Brain microvascular endothelial cell (primary cell): ENCODE results near the gene EXT2.
A peak's percentile ranks its signal among the peaks of the same experiment; 100 is the strongest.

Experiments
- DNase-seq: peaks from one replicate; pipeline ENCODE4 v3.0.0-alpha.2; 2020
- H3K27ac ChIP-seq: fragments of 250-450 bp; sonication (Bioruptor Pico); 2 replicates; pipeline ENCODE4 v1.5.1; 2020; ENCODE audit warnings: mild to moderate bottlenecking, moderate library complexity
- H3K27me3 ChIP-seq: fragments of 250-450 bp; sonication (Bioruptor Pico); replicated peaks from 2 replicates; pipeline ENCODE4 v1.5.1; 2020; ENCODE audit warnings: mild to moderate bottlenecking
- H3K36me3 ChIP-seq: fragments of 250-450 bp; sonication (Bioruptor Pico); replicated peaks from 2 replicates; pipeline ENCODE4 v1.5.1; 2020; ENCODE audit warnings: mild to moderate bottlenecking
- H3K4me3 ChIP-seq: 2 replicates; pipeline ENCODE4 v1.5.1; 2011; ENCODE audit warnings: low read depth, mild to moderate bottlenecking, control low read depth, low read length, moderate library complexity
- in situ Hi-C: cut with HindIII; loops from 2 replicates; pipeline ENCODE4 v1.10.0; 2017; ENCODE audit warnings: low sequenced_read_pairs, low pct_ligation_motif_present
- TF ChIP-seq, protein P1 (sequence below): IDR thresholded peaks from 2 replicates; pipeline ENCODE4 v1.5.1; 2011; ENCODE audit warnings: low read depth, mild to moderate bottlenecking, moderate library complexity, low read length, control low read depth, inconsistent platforms; ENCODE audit errors: missing control alignments

Gene EXT2

DNA sequence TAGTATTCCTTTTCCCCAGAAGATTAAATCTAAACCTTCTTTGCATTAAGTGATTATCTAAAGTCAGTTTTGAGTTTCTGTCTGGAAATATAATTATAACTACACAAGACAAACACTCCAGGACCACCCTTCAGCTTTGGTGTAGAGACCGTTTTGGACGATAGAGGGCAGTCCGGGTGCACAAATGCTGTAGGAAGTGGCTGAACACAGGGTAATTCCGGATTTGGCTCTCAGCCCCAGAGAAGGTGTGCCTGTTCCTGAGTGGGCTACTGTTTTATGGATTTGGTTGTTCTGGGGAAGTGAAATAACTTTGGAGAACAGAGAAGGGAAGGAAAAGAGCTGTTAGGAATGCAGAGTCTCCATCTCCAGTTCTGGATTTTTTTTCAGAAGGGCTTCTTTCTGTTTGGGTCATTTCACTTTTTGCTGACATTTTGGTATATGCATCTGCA, 14.8 kb downstream of the EXT2 start:
- no peaks in the 10 kb centered on the region for H3K27me3 ChIP-seq
- no peak overlapping the region for H3K27ac ChIP-seq
- peaks cover 10% of the 10 kb centered on the region for H3K36me3 ChIP-seq
- in situ Hi-C loops = loop anchor here (25.0 kb wide), 2 partner anchors 202 to 427 kb away; partner anchors contain the start of gene ALX4
- peak; percentile 53 for DNase-seq
- H3K4me3 ChIP-seq = no peak overlapping the region
- TF ChIP-seq, protein P1, sequence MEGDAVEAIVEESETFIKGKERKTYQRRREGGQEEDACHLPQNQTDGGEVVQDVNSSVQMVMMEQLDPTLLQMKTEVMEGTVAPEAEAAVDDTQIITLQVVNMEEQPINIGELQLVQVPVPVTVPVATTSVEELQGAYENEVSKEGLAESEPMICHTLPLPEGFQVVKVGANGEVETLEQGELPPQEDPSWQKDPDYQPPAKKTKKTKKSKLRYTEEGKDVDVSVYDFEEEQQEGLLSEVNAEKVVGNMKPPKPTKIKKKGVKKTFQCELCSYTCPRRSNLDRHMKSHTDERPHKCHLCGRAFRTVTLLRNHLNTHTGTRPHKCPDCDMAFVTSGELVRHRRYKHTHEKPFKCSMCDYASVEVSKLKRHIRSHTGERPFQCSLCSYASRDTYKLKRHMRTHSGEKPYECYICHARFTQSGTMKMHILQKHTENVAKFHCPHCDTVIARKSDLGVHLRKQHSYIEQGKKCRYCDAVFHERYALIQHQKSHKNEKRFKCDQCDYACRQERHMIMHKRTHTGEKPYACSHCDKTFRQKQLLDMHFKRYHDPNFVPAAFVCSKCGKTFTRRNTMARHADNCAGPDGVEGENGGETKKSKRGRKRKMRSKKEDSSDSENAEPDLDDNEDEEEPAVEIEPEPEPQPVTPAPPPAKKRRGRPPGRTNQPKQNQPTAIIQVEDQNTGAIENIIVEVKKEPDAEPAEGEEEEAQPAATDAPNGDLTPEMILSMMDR = peak; percentile 93

DNA sequence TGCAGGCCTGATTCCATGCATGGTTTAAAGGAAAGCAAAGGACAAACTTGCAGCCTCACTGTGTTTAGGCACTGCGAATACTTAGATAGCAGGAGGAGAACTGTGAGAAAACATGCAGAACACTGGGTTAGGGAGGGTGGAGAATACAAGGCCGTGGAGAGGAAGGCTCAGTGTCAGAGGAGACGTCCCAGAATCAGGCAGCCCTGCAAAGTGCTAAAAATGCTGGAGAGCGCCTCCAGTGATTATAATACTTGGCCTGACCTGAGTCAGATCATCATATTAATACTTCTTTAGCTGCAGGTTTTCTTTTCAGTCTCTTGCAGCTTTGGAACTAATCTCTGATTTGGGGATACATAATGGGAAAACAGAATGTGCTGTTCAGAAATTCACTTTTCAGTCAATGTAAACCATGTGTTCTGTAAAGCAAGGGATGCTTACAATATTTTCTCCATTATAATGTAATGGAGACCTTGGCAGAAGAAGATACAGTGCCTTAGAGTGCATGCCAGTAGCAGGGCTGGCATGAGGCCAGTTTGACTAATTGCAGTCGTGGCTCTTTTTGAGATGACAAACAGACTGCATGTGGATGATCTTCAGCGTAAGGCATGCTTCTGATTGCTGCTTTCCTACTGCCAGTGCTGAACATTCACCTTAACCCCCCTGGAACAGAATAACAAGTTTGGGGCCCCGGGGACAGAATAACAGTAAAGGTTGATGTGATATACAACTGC, 16.8 kb downstream of the EXT2 start:
- Histone ChIP-seq H3K4me3 (no peak overlapping the region), H3K27ac (no peak overlapping the region), H3K27me3 (no peaks in the 10 kb centered on the region), H3K36me3 (peaks cover 10% of the 10 kb centered on the region)
- in situ Hi-C loops = loop anchor here (25.0 kb wide), 2 partner anchors 200 to 425 kb away; partner anchors contain the start of gene ALX4
- peak; percentile 46 for DNase-seq
- TF ChIP-seq, protein P1 = no peak

DNA sequence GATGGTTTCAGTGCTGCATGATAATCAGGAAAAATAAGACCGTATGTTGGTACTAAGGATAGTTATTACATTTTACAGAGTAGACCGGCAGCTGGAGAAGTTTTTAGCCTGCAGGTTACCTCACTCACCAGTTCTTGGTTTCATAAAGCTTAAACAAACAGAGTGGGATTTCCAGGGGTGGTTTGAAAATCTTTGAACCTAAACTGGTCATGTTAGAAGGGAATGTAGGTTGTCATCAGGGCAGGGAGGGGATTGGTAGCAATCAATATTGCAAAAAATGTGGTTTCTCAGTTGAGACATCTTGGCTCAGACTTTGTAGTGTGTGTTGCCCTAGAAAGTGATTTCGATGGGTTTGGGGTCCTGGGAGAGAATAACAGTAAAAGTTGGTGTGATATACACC, 17.5 kb downstream of the EXT2 start:
- TF ChIP-seq, protein P1 = no peak
- Histone ChIP-seq H3K27me3 (no peaks in the 10 kb centered on the region), H3K4me3 (no peak overlapping the region), H3K27ac (no peak overlapping the region), H3K36me3 (peaks cover 10% of the 10 kb centered on the region)
- no peak for DNase-seq
- in situ Hi-C loops = loop anchor here (25.0 kb wide), 2 partner anchors 199 to 424 kb away; partner anchors contain the start of gene ALX4

DNA sequence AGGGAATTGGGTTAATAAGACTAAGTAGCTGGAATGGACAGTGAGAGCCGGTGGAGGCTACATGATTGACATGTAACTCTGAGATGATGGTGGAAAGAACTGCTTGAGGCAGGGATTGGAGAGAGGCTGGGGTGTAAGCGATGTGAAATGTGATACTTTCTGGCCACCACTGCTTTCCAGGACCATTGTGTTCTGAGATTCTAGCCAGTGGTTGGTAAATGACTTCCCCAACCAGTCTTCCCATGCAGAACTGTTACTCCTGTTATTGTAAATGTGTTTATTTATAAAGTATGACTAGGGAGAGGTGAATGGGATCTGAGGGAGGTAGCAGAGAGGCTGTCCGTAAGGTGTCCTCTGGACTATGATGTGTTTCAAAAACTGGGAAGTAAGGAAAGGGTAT, 18.1 kb downstream of the EXT2 start:
- in situ Hi-C loops = loop anchor here (25.0 kb wide), 2 partner anchors 199 to 424 kb away; partner anchors contain the start of gene ALX4
- Histone ChIP-seq H3K36me3 (peaks cover 7% of the 10 kb centered on the region), H3K27me3 (no peaks in the 10 kb centered on the region), H3K4me3 (no peak overlapping the region), H3K27ac (no peak overlapping the region)
- no peak for DNase-seq
- TF ChIP-seq, protein P1 = no peak

DNA sequence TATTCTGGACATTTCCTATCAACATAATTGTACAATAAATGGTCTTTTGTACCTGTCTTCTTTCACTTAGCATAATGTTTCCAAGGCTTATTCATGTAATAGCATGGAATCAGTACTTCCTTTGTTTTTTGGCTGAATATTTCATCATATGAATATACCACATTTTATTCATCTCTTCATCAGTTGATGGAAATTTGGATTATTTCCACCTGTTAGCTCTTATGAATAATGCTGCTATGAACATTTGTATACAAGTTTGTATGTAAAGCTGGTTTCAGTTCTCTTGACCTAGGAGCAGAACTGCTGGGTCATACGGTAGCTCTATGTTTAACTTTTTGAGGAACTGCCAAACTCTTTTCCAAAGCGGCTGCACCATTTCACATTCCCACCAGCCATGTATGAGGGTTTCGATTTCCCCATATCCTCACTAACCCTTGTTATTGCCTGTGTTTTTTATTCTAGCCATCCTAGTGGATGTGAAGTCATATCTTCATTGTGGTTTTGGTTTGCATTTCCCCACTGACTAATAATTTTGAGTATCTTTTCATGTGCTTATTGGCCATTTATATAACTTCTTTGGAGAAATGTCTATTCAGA, 20.9 kb downstream of the EXT2 start:
- in situ Hi-C loops = loop anchor here (25.0 kb wide), 2 partner anchors 196 to 421 kb away; partner anchors contain the start of gene ALX4
- H3K27me3 ChIP-seq = no peaks in the 10 kb centered on the region
- peaks cover 7% of the 10 kb centered on the region for H3K36me3 ChIP-seq
- no peak for DNase-seq
- H3K4me3 ChIP-seq = no peak overlapping the region
- H3K27ac ChIP-seq = no peak overlapping the region
- TF ChIP-seq, protein P1 = no peak
